Nephron (organoid): ENCODE measurements around the gene C1orf87.

Source experiments
- H3K27ac Mint-ChIP-seq, 3 experiments: 2 replicates each; pipeline ENCODE4 v1.8.0; 2020; ENCODE audit warnings: mixed read lengths in 3 of 3, mild to moderate bottlenecking in 2 of 3, moderate library complexity in 1 of 3
- H3K27me3 Mint-ChIP-seq: 2 replicates; pipeline ENCODE4 v1.8.0; 2021; ENCODE audit warnings: low read depth, mild to moderate bottlenecking, moderate library complexity, mixed read lengths
- H3K36me3 Mint-ChIP-seq: 2 replicates; pipeline ENCODE4 v1.8.0; 2020; ENCODE audit warnings: low read depth, mixed read lengths
- H3K4me1 Mint-ChIP-seq: 2 replicates; pipeline ENCODE4 v1.8.0; 2020; ENCODE audit warnings: mixed read lengths
- H3K4me3 Mint-ChIP-seq, 3 experiments: 2 replicates each; pipeline ENCODE4 v1.8.0; 2020; ENCODE audit warnings: mild to moderate bottlenecking in 3 of 3, mixed read lengths in 3 of 3, moderate library complexity in 2 of 3
- H3K9me3 Mint-ChIP-seq: 2 replicates; pipeline ENCODE4 v1.8.0; 2020; ENCODE audit warnings: mixed read lengths
- TF ChIP-seq, protein P1 (sequence below), 3 experiments: fragments of 200-600 bp; sonication (generic); IDR thresholded peaks; one replicate each; pipeline ENCODE4 v1.5.0; 2021; ENCODE audit warnings: antibody characterized with exemption in 3 of 3; ENCODE audit not compliant: unreplicated experiment in 3 of 3

The C1orf87 gene

GRCh38 chr1:59990470-59990869 lies 83.1 kb downstream of the C1orf87 start:
- Mint-ChIP-seq H3K36me3 (no peaks in the 10 kb centered on the region), H3K27ac (peak overlapping the region in 2 of 3 experiments; percentile 58 to 73), H3K9me3 (no peaks in the 10 kb centered on the region), H3K4me3 (peak overlapping the region in 1 of 3 experiments; percentile 53), H3K4me1 (peaks cover 28% of the 10 kb centered on the region), H3K27me3 (peaks cover 11% of the 10 kb centered on the region)
- TF ChIP-seq, protein P1, sequence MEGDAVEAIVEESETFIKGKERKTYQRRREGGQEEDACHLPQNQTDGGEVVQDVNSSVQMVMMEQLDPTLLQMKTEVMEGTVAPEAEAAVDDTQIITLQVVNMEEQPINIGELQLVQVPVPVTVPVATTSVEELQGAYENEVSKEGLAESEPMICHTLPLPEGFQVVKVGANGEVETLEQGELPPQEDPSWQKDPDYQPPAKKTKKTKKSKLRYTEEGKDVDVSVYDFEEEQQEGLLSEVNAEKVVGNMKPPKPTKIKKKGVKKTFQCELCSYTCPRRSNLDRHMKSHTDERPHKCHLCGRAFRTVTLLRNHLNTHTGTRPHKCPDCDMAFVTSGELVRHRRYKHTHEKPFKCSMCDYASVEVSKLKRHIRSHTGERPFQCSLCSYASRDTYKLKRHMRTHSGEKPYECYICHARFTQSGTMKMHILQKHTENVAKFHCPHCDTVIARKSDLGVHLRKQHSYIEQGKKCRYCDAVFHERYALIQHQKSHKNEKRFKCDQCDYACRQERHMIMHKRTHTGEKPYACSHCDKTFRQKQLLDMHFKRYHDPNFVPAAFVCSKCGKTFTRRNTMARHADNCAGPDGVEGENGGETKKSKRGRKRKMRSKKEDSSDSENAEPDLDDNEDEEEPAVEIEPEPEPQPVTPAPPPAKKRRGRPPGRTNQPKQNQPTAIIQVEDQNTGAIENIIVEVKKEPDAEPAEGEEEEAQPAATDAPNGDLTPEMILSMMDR (IDR thresholded peaks at IDR 0.05; ENCODE audit: unreplicated experiment in 3 of 3): no peak

DNA sequence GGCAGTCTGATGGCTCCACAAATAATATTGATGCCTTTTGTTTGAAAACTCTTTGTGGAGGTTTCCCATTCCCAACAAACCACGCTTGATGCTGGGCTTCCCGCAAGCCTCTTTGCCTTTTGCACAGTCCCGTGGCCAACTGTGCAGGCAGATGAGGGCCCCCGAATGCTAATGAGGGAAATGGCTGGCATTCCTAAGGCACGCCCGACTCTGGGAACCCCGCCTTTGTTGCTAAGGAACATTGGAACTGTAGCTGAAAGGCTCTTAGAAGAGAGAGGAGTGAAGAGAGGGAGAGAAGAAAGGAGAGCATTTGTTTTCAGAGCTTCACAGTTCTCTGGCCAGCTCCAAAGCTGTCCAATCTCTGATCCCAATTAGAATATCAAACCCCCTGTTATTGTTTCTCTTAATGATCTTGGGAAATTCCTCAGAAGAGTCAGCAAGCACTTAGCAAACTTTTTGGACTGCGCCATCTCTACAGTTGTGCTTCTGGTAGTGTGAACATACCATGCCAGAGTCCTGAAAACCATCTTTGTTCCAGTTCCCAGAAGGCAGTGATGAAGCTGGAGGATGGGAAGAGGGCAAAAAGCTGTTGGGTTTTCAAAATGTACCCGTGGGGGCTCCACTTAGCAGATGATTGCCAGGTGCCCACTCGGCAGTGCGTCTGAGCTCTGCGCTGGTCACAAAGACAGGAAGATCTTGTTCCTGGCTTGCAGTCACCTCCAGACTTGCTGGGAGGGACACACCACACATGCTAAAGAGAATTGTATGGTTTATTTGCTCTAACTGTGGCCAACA lies 86.9 kb downstream of the C1orf87 start:
- TF ChIP-seq, protein P1 (IDR thresholded peaks at IDR 0.05; ENCODE audit: unreplicated experiment in 3 of 3): no peak
- no peak overlapping the region for H3K4me3 Mint-ChIP-seq
- H3K36me3 Mint-ChIP-seq: no peaks in the 10 kb centered on the region
- H3K27me3 Mint-ChIP-seq: peaks cover 19% of the 10 kb centered on the region
- peak overlapping the region in 1 of 3 experiments; percentile 56 for H3K27ac Mint-ChIP-seq
- peaks cover 18% of the 10 kb centered on the region for H3K4me1 Mint-ChIP-seq
- no peaks in the 10 kb centered on the region for H3K9me3 Mint-ChIP-seq

DNA sequence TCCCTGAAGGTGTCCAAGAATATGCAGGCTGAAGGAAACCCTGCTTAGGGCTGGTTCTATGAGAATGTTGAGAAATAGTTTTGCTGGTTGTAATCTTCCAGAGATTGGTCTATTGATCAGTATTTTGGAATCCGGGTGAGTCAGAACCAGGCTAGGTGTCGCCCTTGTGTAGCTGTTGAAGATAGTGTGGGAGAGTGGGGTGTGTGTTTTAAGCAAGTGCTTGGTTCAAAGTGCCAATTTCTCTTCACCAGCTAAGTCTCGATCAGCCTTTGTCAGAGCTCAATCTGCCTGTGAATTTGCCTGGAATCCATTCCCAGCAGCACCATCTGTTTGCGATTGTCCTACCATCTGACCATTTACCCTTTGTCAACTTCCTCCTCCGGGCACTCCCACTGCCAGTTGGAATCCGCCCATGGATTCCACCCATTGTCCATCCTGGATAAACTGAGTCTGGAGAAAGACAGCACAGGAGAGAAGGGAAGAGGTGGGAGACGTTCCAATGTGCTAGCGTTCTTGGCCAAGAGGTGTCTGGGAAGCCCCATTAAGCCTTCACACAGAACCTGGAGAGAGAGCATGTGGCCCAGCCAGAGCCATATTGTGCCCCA lies 87.6 kb downstream of the C1orf87 start:
- H3K36me3 Mint-ChIP-seq: no peaks in the 10 kb centered on the region
- H3K4me3 Mint-ChIP-seq: no peak overlapping the region
- H3K9me3 Mint-ChIP-seq: no peaks in the 10 kb centered on the region
- H3K27ac Mint-ChIP-seq: no peak overlapping the region
- TF ChIP-seq, protein P1 (IDR thresholded peaks at IDR 0.05; ENCODE audit: unreplicated experiment in 3 of 3): no peak
- peaks cover 18% of the 10 kb centered on the region for H3K4me1 Mint-ChIP-seq
- peaks cover 19% of the 10 kb centered on the region for H3K27me3 Mint-ChIP-seq

DNA sequence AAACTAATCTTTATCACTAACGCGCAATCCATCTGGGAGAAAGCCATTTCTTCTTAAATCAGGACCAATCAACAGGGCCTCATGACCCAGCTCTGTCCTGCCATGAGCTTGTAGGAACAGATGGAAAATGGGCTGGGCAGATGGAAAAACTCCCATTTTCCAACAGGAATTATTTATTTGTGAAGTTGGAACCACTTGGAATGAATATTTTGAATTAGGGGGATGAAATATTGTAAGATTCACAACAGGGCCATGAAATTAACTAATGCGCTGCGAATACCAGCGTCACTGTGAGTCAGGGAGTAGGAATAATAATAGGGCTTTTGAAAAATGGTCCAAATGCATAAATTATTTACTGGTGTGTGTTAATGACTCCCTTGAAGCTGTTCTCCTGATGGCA lies 93.9 kb downstream of the C1orf87 start:
- TF ChIP-seq, protein P1 (IDR thresholded peaks at IDR 0.05; ENCODE audit: unreplicated experiment in 3 of 3): no peak
- H3K9me3 Mint-ChIP-seq: no peaks in the 10 kb centered on the region
- no peaks in the 10 kb centered on the region for H3K36me3 Mint-ChIP-seq
- no peak overlapping the region for H3K4me3 Mint-ChIP-seq
- H3K4me1 Mint-ChIP-seq: peaks cover 35% of the 10 kb centered on the region
- peaks cover 8% of the 10 kb centered on the region for H3K27me3 Mint-ChIP-seq
- peak overlapping the region in 2 of 3 experiments; percentile 51 to 66 for H3K27ac Mint-ChIP-seq

DNA sequence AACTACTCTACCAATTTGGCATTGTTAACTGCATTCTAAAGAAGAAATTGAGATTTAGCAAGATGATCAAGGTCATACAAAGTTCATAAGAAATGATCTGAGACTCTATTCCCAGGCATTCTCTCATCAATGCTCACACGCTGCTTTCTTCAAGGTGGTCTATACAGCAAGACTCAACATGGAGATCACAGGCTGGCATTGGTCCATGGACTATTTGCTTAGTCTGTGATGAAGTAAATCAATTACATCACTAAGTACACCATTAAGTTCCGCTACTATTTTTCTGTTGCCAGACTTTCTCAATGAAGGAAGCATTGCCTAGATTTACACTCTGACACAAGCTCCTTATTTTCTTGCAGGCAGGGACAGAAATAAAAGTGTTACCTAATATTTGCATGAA lies 95.1 kb downstream of the C1orf87 start:
- H3K27me3 Mint-ChIP-seq: peaks cover 6% of the 10 kb centered on the region
- TF ChIP-seq, protein P1 (IDR thresholded peaks at IDR 0.05; ENCODE audit: unreplicated experiment in 3 of 3): no peak
- peak overlapping the region in 2 of 3 experiments; percentile 51 to 55 for H3K27ac Mint-ChIP-seq
- H3K4me3 Mint-ChIP-seq: no peak overlapping the region
- no peaks in the 10 kb centered on the region for H3K36me3 Mint-ChIP-seq
- peaks cover 35% of the 10 kb centered on the region for H3K4me1 Mint-ChIP-seq
- no peaks in the 10 kb centered on the region for H3K9me3 Mint-ChIP-seq
